HepG2 (cell line): ENCODE measurements around the gene CHSY3. TPM values are rescaled to one million over a fixed set of nuclear protein-coding genes. Genes with fewer than 3 reads are reported as not detected.

Experiments
- ATAC-seq: fragments of 200-7000 bp; cut with Tn5 transposase; 3 replicates; pipeline ENCODE4 v1.9.1; 2020; ENCODE audit warnings: mild to moderate bottlenecking, moderate library complexity
- BruUV-seq: library from RNA; stranded (reverse); fragments of 400-500 nt; replicated peaks from 2 replicates; lab custom pipeline; 2021; lab: Mats Ljungman, UMichigan
- CTCF ChIA-PET: fragments of 300-600 bp; formaldehyde crosslinking; extraction: SDS; loops from one replicate; lab custom pipeline; 2021; ENCODE audit warnings: low total read pairs, inconsistent platforms, low intra/inter-chr PET ratio; lab: Yijun Ruan, JAX
- POLR2A ChIA-PET: fragments of 350-600 bp; sonication (Branson Sonifier 250); formaldehyde crosslinking; loops from one replicate; lab custom pipeline; 2020; ENCODE audit warnings: antibody characterized with exemption, inconsistent platforms; lab: Yijun Ruan, JAX
- DNase-seq: peaks from one replicate; pipeline ENCODE4 v3.0.0-alpha.2; 2015; ENCODE audit warnings: low spot score
- FAIRE-seq: peaks from 3 replicates; lab custom pipeline; 2011; peaks lifted over from hg19 to GRCh38; lab: Jason Lieb, UNC
- H2AFZ ChIP-seq: one replicate; pipeline ENCODE4 v1.6.1; 2011; ENCODE audit warnings: low read length, inconsistent platforms
- H3K27ac ChIP-seq: fragments of 300-600 bp; 3 replicates; pipeline ENCODE4 v1.8.0; 2011; ENCODE audit warnings: mixed run types, mild to moderate bottlenecking, mixed read lengths, low read length, inconsistent platforms; ENCODE audit not compliant: insufficient read depth; ENCODE audit errors: extremely low read length
- H3K27me3 ChIP-seq, 2 experiments: fragments of 200-600 bp in 1 of 2; 2 replicates in 1 of 2; 3 replicates in 1 of 2; pipeline versions ENCODE4 v1.6.0 to v1.8.0; 2011; ENCODE audit warnings: low read length in 2 of 2, mild to moderate bottlenecking in 2 of 2, moderate library complexity in 2 of 2, inconsistent platforms in 1 of 2; ENCODE audit not compliant: insufficient read depth in 2 of 2, control insufficient read depth in 1 of 2
- H3K36me3 ChIP-seq, 2 experiments: fragments of 200-600 bp in 1 of 2; replicated peaks in 1 of 2; 2 replicates in 1 of 2; 3 replicates in 1 of 2; pipeline versions ENCODE4 v1.5.1 to v1.8.0; 2011; ENCODE audit warnings: low read length in 2 of 2, inconsistent platforms in 1 of 2; ENCODE audit not compliant: insufficient read depth in 2 of 2, control insufficient read depth in 1 of 2
- H3K4me1 ChIP-seq: 2 replicates; pipeline ENCODE4 v1.5.1; 2012; ENCODE audit warnings: low read length, inconsistent platforms; ENCODE audit not compliant: insufficient read depth
- H3K4me2 ChIP-seq: 2 replicates; pipeline ENCODE4 v1.6.0; 2011; ENCODE audit warnings: low read depth, low read length, inconsistent platforms
- H3K4me3 ChIP-seq, 3 experiments: fragments of 200-600 bp in 1 of 3; sonication (generic), shearing (Covaris generic) in 1 of 3; replicated peaks in 1 of 3; 2 replicates each; pipeline ENCODE4 v1.5.1; 2011 to 2016; ENCODE audit warnings: low read length in 3 of 3, inconsistent platforms in 2 of 3, low read depth in 2 of 3, mild to moderate bottlenecking in 2 of 3, control low read depth in 1 of 3, mixed read lengths in 1 of 3; ENCODE audit not compliant: insufficient read depth in 1 of 3
- H3K79me2 ChIP-seq: one replicate; pipeline ENCODE4 v1.6.1; 2011; ENCODE audit warnings: low read length, inconsistent platforms; ENCODE audit not compliant: insufficient read depth
- H3K9ac ChIP-seq: 2 replicates; pipeline ENCODE4 v1.6.0; 2011; ENCODE audit warnings: mild to moderate bottlenecking, low read depth, low read length, inconsistent platforms; ENCODE audit not compliant: insufficient read depth
- H3K9me3 ChIP-seq: 2 replicates; pipeline ENCODE4 v1.5.1; 2012; ENCODE audit warnings: mild to moderate bottlenecking, low read length
- H4K20me1 ChIP-seq: 2 replicates; pipeline ENCODE4 v1.6.0; 2011; ENCODE audit warnings: inconsistent platforms, mild to moderate bottlenecking, low read length, moderate library complexity; ENCODE audit not compliant: insufficient read depth
- CENPX ChIP-seq: sonication (generic); formaldehyde crosslinking; IDR thresholded peaks from 2 replicates; pipeline ENCODE4 v1.9.0; 2021; ENCODE audit warnings: mild to moderate bottlenecking, missing genetic modification reagents, moderate library complexity
- EED ChIP-seq: sonication (generic); formaldehyde crosslinking; IDR thresholded peaks from 2 replicates; pipeline ENCODE4 v1.5.0; 2020; ENCODE audit warnings: mild to moderate bottlenecking, missing genetic modification reagents
- HNF1A ChIP-seq, 2 experiments: sonication (generic) in 1 of 2; formaldehyde crosslinking in 1 of 2; IDR thresholded peaks; 2 replicates each; pipeline versions ENCODE4 v1.4.0 to v1.6.1; 2016 to 2020; ENCODE audit warnings: borderline replicate concordance in 1 of 2, low read depth in 1 of 2, mild to moderate bottlenecking in 1 of 2, missing genetic modification reagents in 1 of 2
- HNF1B ChIP-seq: sonication (generic); formaldehyde crosslinking; IDR thresholded peaks from 2 replicates; pipeline ENCODE4 v1.5.1; 2020; ENCODE audit warnings: mild to moderate bottlenecking, moderate library complexity, missing genetic modification reagents
- MNT ChIP-seq: fragments of 450-650 bp; IDR thresholded peaks from 2 replicates; pipeline ENCODE4 v1.6.1; 2016
- TFDP2 ChIP-seq: sonication (generic); formaldehyde crosslinking; IDR thresholded peaks from 2 replicates; pipeline ENCODE4 v1.4.0; 2020; ENCODE audit warnings: missing genetic modification reagents
- ZFP90 ChIP-seq: sonication (generic); formaldehyde crosslinking; IDR thresholded peaks from 2 replicates; pipeline ENCODE4 v1.8.0; 2022; ENCODE audit warnings: missing genetic modification reagents, mild to moderate bottlenecking, inconsistent platforms, borderline replicate concordance
- ZFY ChIP-seq: sonication (generic); formaldehyde crosslinking; IDR thresholded peaks from 2 replicates; pipeline ENCODE4 v1.4.0; 2020; ENCODE audit warnings: missing genetic modification reagents
- WGBS: methylation state at CpG from one replicate; pipeline ENCODE4 v1.1.6; 2017; ENCODE audit warnings: low lambda C conversion rate; 5-methylcytosine and 5-hydroxymethylcytosine counted together
- in situ Hi-C: cut with HindIII; loops from 2 replicates; pipeline ENCODE4 v1.10.0; 2017; ENCODE audit warnings: low pct_unique_long_range_greater_than_20kb; ENCODE audit not compliant: extremely low pct_ligation_motif_present
- intact Hi-C: fragments of 100-400 bp; cut with micrococcal nuclease; formaldehyde crosslinking; loops from one replicate; pipeline ENCODE4 v1.10.0; 2022; ENCODE audit not compliant: unreplicated experiment
- polyA plus RNA-seq, 8 experiments: library from polyadenylated mRNA; depleted of rRNA in 3 of 8; stranded (reverse) in 7 of 8; unstranded in 1 of 8; fragments of >200 nt; fragmentation: Illumina TruSeq in 4 of 8; extraction: Trizol in 4 of 8; gene quantifications; 2 replicates each; pipeline versions ENCODE4 v1.2.1 to v1.2.3, GENCODE V29; 2011 to 2016; ENCODE audit warnings: low read depth in 4 of 8, missing spikeins in 1 of 8, mixed read lengths in 1 of 8; ENCODE audit not compliant: insufficient read depth in 1 of 8
- total RNA-seq, 5 experiments: library from RNA; depleted of rRNA; stranded (reverse); fragments of >200 nt; fragmentation: Illumina TruSeq; extraction: Trizol; gene quantifications; 2 replicates each; pipeline ENCODE4 v1.2.3, GENCODE V29; 2016; ENCODE audit warnings: low read depth in 1 of 5

CHSY3 gene
- total and polyA plus RNA-seq, 2 of the 13 experiments (the other 11 are each of a cell fraction or from before 2014, with no cell fraction given): 0.26 to 4.1 TPM

GRCh38 chr5:129909225-129909624 is 5.0 kb downstream of the CHSY3 start:
- Histone ChIP-seq H3K9ac (no peak overlapping the region), H3K4me3 (no peak overlapping the region), H2AFZ (no peak overlapping the region), H3K27ac (no peak overlapping the region)
- in situ Hi-C loops: loop anchor here (25.0 kb wide), 1 partner anchor 1203 kb away; no protein-coding TSS in a partner anchor
- TF ChIP-seq CENPX (CRISPR knock-in tag): no peak
- TF ChIP-seq MNT: no peak
- TF ChIP-seq TFDP2 (CRISPR knock-in tag): no peak
- no peak for TF ChIP-seq EED (CRISPR knock-in tag)
- TF ChIP-seq HNF1A (IDR thresholded peaks at IDR 0.05; ENCODE audit: low read depth): no peak
- TF ChIP-seq HNF1A (CRISPR knock-in tag; IDR thresholded peaks at IDR 0.05; ENCODE audit: borderline replicate concordance): no peak
- no peak for TF ChIP-seq ZFP90 (CRISPR knock-in tag)
- TF ChIP-seq ZFY: no peak
- no peak for TF ChIP-seq HNF1B (CRISPR knock-in tag)
- TF ChIP-seq, all 625 proteins: peak for 0
- no peaks in the 10 kb centered on the region for H3K79me2 ChIP-seq
- FAIRE-seq (no peak), ATAC-seq (no peak), DNase-seq (no peak)
- no peak overlapping the region for H3K4me2 ChIP-seq
- no peaks in the 10 kb centered on the region for H3K9me3 ChIP-seq
- CTCF ChIA-PET: no interaction called here
- no peaks in the 10 kb centered on the region for H4K20me1 ChIP-seq
- POLR2A ChIA-PET: no interaction called here
- H3K4me1 ChIP-seq: peaks cover 26% of the 10 kb centered on the region
- intact Hi-C loops: no loop called here
- H3K27me3 ChIP-seq: peaks cover 2 to 16% of the 10 kb centered on the region in 2 experiments; a peak in 3 of 5 replicates
- no peaks in the 10 kb centered on the region for H3K36me3 ChIP-seq
- no TSS peak for BruUV-seq
- WGBS: 78% methylated on average over 1 of the region's 1 CpG
